Smooth muscle cell (in vitro differentiated cells): ENCODE measurements around the gene OGFR. TPM values are rescaled to one million over a fixed set of nuclear protein-coding genes. Genes with fewer than 3 reads are reported as not detected.

Experiments used
- DNase-seq: peaks from one replicate; lab custom pipeline; 2025; ENCODE audit not compliant: unreplicated experiment; lab: John Stamatoyannopoulos, UW
- H2AFZ ChIP-seq: fragments of 200-600 bp; sonication (generic); 2 replicates; pipeline ENCODE4 v1.6.0; 2016; ENCODE audit warnings: antibody characterized with exemption, low read depth, mild to moderate bottlenecking
- H3F3A ChIP-seq: fragments of 200-600 bp; sonication (generic); 2 replicates; pipeline ENCODE4 v1.6.0; 2017; ENCODE audit warnings: antibody characterized with exemption, low read depth
- H3K27ac ChIP-seq: fragments of 200-600 bp; sonication (generic); 2 replicates; pipeline ENCODE4 v1.5.1; 2016; ENCODE audit warnings: low read depth, mild to moderate bottlenecking
- H3K27me3 ChIP-seq: fragments of 200-600 bp; sonication (generic); 2 replicates; pipeline ENCODE4 v1.6.1; 2016; ENCODE audit warnings: low read depth, mild to moderate bottlenecking
- H3K36me3 ChIP-seq: fragments of 200-600 bp; sonication (generic); 2 replicates; pipeline ENCODE4 v1.5.1; 2016; ENCODE audit warnings: low read depth
- H3K4me1 ChIP-seq: fragments of 200-600 bp; sonication (generic); 2 replicates; pipeline ENCODE4 v1.5.1; 2016; ENCODE audit warnings: low read depth
- H3K4me2 ChIP-seq: fragments of 200-600 bp; sonication (generic); 2 replicates; pipeline ENCODE4 v1.6.0; 2016; ENCODE audit warnings: mild to moderate bottlenecking
- H3K4me3 ChIP-seq: fragments of 200-600 bp; sonication (generic); 2 replicates; pipeline ENCODE4 v1.5.1; 2016; ENCODE audit warnings: mild to moderate bottlenecking
- H3K79me2 ChIP-seq: fragments of 200-600 bp; sonication (generic); 2 replicates; pipeline ENCODE4 v1.6.0; 2016; ENCODE audit warnings: low read depth, mild to moderate bottlenecking
- H3K9ac ChIP-seq: fragments of 200-600 bp; sonication (generic); 2 replicates; pipeline ENCODE4 v1.6.0; 2016; ENCODE audit warnings: low read depth
- H3K9me3 ChIP-seq: fragments of 200-600 bp; sonication (generic); replicated peaks from 2 replicates; pipeline ENCODE4 v1.5.1; 2016; ENCODE audit warnings: low read depth
- H4K20me1 ChIP-seq: fragments of 200-600 bp; sonication (generic); 2 replicates; pipeline ENCODE4 v1.6.0; 2016; ENCODE audit warnings: low read depth
- WGBS: methylation state at CpG from one replicate; pipeline ENCODE4 v1.1.7; 2016; ENCODE audit warnings: low lambda C conversion rate; 5-methylcytosine and 5-hydroxymethylcytosine counted together
- polyA plus RNA-seq: library from polyadenylated mRNA; unstranded; fragments of >200 nt; fragmentation: Nextera tagmentation; extraction: Ambion mirVana; gene quantifications from 2 replicates; pipeline ENCODE4 v1.2.1, GENCODE V29; 2016
- total RNA-seq: library from RNA; depleted of rRNA; stranded (reverse); fragments of >200 nt; gene quantifications from 2 replicates; pipeline ENCODE4 v1.2.3, GENCODE V29; 2014
- TF ChIP-seq, protein P1 (sequence below): fragments of 200-600 bp; sonication (generic); IDR thresholded peaks from 2 replicates; pipeline ENCODE4 v1.5.1; 2017; ENCODE audit warnings: borderline replicate concordance, mild to moderate bottlenecking, antibody characterized with exemption; ENCODE audit not compliant: insufficient read depth, poor library complexity, severe bottlenecking

OGFR gene
- total and polyA plus RNA-seq, 2 experiments from 2014 or later = 24.4 to 53.2 TPM

- no peaks in the 10 kb centered on the region for H3K9me3 ChIP-seq
- no peak overlapping the region for H3K4me2 ChIP-seq
- H3K4me1 ChIP-seq = no peaks in the 10 kb centered on the region
- no peaks in the 10 kb centered on the region for H3F3A ChIP-seq
- TF ChIP-seq, protein P1, sequence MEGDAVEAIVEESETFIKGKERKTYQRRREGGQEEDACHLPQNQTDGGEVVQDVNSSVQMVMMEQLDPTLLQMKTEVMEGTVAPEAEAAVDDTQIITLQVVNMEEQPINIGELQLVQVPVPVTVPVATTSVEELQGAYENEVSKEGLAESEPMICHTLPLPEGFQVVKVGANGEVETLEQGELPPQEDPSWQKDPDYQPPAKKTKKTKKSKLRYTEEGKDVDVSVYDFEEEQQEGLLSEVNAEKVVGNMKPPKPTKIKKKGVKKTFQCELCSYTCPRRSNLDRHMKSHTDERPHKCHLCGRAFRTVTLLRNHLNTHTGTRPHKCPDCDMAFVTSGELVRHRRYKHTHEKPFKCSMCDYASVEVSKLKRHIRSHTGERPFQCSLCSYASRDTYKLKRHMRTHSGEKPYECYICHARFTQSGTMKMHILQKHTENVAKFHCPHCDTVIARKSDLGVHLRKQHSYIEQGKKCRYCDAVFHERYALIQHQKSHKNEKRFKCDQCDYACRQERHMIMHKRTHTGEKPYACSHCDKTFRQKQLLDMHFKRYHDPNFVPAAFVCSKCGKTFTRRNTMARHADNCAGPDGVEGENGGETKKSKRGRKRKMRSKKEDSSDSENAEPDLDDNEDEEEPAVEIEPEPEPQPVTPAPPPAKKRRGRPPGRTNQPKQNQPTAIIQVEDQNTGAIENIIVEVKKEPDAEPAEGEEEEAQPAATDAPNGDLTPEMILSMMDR = no peak
- no peak overlapping the region for H3K27ac ChIP-seq
- no peak for DNase-seq
- no peaks in the 10 kb centered on the region for H3K27me3 ChIP-seq
- H3K9ac ChIP-seq = no peak overlapping the region
- no peak overlapping the region for H2AFZ ChIP-seq
- 95% methylated on average over 45 of the region's 45 CpGs for WGBS
- no peaks in the 10 kb centered on the region for H4K20me1 ChIP-seq
- no peaks in the 10 kb centered on the region for H3K79me2 ChIP-seq
- H3K4me3 ChIP-seq = no peak overlapping the region
- no peaks in the 10 kb centered on the region for H3K36me3 ChIP-seq
These were observed 35.9 kb downstream of the OGFR start for GRCh38 chr20:62840244-62841197.

GRCh38 chr20:62841705-62842212 lies 37.1 kb downstream of the OGFR start:
- Histone ChIP-seq H3K9me3 (no peaks in the 10 kb centered on the region), H2AFZ (no peak overlapping the region), H3K9ac (no peak overlapping the region), H3K4me2 (no peak overlapping the region), H3K27me3 (no peaks in the 10 kb centered on the region), H3K4me1 (no peaks in the 10 kb centered on the region), H3K36me3 (no peaks in the 10 kb centered on the region), H4K20me1 (no peaks in the 10 kb centered on the region), H3K4me3 (no peak overlapping the region), H3K79me2 (no peaks in the 10 kb centered on the region), H3F3A (no peaks in the 10 kb centered on the region), H3K27ac (no peak overlapping the region)
- TF ChIP-seq, protein P1 = no peak
- WGBS = 92% methylated on average over 16 of the region's 16 CpGs
- DNase-seq = no peak

DNA sequence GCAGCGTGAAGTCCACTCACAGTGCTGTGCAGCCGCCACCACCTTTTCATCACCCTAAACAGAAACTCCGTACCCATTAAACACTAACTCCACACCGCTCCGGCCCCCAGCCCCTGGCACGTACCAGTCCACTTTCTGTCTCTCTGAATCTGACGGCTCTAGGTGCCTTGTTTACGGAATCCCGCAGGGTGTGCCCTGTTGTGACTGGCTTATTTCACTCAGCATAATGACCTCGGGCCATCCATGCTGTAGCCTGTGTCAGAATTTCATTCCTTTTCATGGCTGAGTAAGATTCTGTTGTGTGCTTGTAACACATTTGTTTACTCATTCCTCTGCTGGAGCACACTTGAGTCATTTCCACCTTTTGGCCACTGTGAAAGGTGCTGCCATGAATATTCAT lies 39.0 kb downstream of the OGFR start:
- no peak for DNase-seq

More for the DNA sequence above, 39.0 kb downstream of the OGFR start:
- Histone ChIP-seq H3K9me3 (no peaks in the 10 kb centered on the region), H3K4me2 (no peak overlapping the region), H3K9ac (no peak overlapping the region), H3K4me3 (no peak overlapping the region), H3K36me3 (peaks cover 2% of the 10 kb centered on the region), H3F3A (no peaks in the 10 kb centered on the region), H3K79me2 (no peaks in the 10 kb centered on the region), H3K27ac (no peak overlapping the region), H2AFZ (no peak overlapping the region), H4K20me1 (no peaks in the 10 kb centered on the region), H3K27me3 (no peaks in the 10 kb centered on the region), H3K4me1 (no peaks in the 10 kb centered on the region)
- TF ChIP-seq, protein P1 = no peak
- WGBS = 92% methylated on average over 10 of the region's 10 CpGs
